GM19193 (cell line): ENCODE measurements around the gene CNOT4.

Source experiments
- POLR2A ChIP-seq: IDR thresholded peaks from 4 replicates; pipeline ENCODE4 v1.6.1; 2011; ENCODE audit not compliant: insufficient read depth, insufficient read length; ENCODE audit errors: extremely low read depth

Gene CNOT4

DNA sequence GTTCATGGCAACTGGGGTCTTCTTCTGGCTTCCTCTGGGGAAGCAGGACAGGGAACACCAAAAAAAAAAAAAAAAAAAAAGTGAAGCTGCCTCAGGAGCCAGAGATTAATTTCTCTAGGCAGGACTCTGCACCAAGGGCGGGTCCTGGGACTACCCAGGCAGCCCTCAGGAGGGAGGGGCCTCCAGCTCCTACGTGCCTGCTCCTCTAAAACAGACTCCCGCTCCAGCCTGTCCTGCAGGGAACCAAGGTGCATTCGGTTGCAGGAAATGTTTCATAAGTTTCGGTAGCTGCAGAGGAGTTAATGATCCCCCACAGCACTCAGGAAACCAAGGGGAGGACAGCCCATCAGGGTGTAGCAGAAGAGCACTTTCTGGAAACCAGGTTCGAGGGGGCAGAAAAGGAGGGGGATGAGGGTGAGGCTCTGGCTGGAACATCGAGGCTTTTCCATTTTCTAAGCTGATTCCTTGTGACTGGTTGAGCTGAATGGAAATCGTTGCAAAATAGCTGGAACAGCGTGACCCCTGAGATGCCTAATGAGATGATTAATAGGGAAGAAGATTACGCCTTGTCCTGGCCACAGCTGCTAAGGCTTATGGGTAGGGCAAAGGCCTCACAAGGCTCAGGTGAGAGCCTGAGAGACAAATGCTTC, 192.1 kb downstream of the CNOT4 start:
- no peak for TF ChIP-seq POLR2A

DNA sequence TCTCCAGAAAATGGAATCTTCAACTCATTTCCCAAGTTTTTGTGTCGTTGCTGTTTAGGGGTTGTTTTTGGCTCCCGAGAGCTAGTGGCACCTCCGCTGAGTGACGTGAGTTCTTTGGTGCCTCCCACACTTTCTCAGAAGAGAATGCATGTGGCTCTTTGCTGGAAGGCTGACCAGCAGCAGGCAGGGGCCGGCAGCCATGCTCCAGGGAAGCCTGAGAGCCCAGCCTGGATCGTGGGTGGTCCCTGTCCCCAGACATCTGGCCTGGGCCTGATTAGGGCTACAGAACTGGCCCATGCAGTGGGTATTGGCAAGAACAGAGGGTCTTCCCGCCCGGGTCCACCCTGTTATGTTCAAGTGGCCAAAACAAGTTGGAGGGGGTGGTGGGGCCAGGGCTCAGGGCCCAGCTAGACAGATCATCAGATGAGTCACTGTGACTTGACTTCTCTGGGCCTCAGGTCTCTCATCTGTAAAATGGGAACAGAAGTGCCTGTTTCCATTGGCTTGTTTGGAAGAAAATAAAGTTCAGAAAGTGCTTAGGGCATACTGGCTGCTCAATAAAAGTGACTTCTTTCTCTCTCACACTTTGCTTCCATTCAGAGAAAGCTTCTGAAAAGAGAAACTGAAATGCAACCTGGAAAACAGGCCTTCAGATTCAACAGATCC, 193.1 kb downstream of the CNOT4 start:
- no peak for TF ChIP-seq POLR2A

DNA sequence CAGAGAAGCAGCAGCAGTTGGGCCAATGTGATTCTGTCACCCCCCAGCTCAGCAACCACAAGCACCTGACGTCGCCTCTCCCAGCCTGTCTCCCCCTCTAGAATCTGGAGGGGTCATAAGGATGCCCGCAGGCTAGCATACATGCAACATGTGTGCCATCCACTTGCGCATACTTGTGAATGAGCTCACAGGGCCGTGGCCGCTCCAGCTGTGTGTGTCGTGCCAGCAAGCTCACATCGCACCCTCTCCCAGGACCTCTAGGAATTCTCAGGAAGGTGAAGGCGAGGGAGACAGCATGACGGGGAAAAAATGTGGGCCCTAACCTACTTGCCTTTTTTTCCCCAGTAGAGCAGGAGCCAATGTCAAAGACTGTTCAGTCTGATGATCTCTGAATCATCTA, 195.9 kb downstream of the CNOT4 start:
- TF ChIP-seq POLR2A: no peak
